ENCODE measurements around the gene RILP.

DNA sequence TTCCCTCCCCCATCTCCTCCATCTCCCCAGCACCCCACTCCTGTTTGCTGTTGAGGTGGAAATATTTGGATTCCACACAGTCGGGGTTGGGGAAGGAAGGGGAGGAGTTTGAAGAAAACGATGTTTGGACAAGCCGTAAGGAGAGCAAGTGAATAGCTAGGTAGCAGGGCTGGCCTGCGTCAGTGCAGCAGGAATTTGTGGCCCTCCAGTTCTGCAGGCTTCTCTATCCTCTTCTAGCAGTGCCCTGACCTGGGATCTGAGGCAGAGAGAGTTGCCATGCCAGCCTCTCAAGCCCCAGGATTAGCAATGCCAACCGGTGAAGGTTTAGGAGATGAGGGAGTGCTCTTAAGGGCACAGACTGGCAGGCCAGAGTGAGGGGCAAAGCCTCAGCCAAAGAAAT is 48.0 kb upstream of the RILP start:
- TF ChIP-seq CTCF (IDR thresholded peaks at IDR 0.05) (no peak), POLR2A (IDR thresholded peaks at IDR 0.05) (no peak)

Data from lower leg skin (tissue), 3 donors.